H9 (cell line): ENCODE results near the gene WDFY1. TPM values are rescaled to one million over a fixed set of nuclear protein-coding genes. Genes with fewer than 3 reads are reported as not detected.

Experiments
- DNase-seq: peaks from one replicate; pipeline ENCODE4 v3.0.0-alpha.2; 2017
- H2AFZ ChIP-seq: one replicate; pipeline ENCODE4 v1.6.1; 2013; ENCODE audit warnings: mild to moderate bottlenecking, low read length, control low read depth, moderate library complexity
- H2AK5ac ChIP-seq: 2 replicates; pipeline ENCODE4 v1.6.1; 2013; ENCODE audit warnings: low read length, control low read depth, mixed read lengths; ENCODE audit not compliant: insufficient read length
- H2BK120ac ChIP-seq: one replicate; pipeline ENCODE4 v1.6.1; 2013; ENCODE audit warnings: low read depth, mild to moderate bottlenecking, low read length, control low read depth, inconsistent platforms; ENCODE audit not compliant: poor library complexity, severe bottlenecking
- H2BK12ac ChIP-seq: 2 replicates; pipeline ENCODE4 v1.6.1; 2013; ENCODE audit warnings: low read length, control low read depth, mixed read lengths, low read depth; ENCODE audit not compliant: insufficient read length
- H2BK15ac ChIP-seq: 2 replicates; pipeline ENCODE4 v1.6.1; 2013; ENCODE audit warnings: low read depth, low read length, control low read depth
- H2BK20ac ChIP-seq: one replicate; pipeline ENCODE4 v1.6.1; 2013; ENCODE audit warnings: low read depth, mild to moderate bottlenecking, low read length, control low read depth, inconsistent platforms; ENCODE audit not compliant: poor library complexity, severe bottlenecking
- H2BK5ac ChIP-seq: 2 replicates; pipeline ENCODE4 v1.6.1; 2013; ENCODE audit warnings: low read length, control low read depth, mixed read lengths; ENCODE audit not compliant: insufficient read length
- H3K14ac ChIP-seq: 2 replicates; pipeline ENCODE4 v1.6.1; 2013; ENCODE audit warnings: low read length, control low read depth; ENCODE audit not compliant: insufficient read depth
- H3K18ac ChIP-seq: 2 replicates; pipeline ENCODE4 v1.6.1; 2013; ENCODE audit warnings: low read depth, mild to moderate bottlenecking, mixed read lengths, low read length, control low read depth; ENCODE audit not compliant: insufficient read length
- H3K23ac ChIP-seq: 2 replicates; pipeline ENCODE4 v1.6.1; 2013; ENCODE audit warnings: low read length, control low read depth, mixed read lengths, low read depth; ENCODE audit not compliant: insufficient read length
- H3K23me2 ChIP-seq: 2 replicates; pipeline ENCODE4 v1.6.1; 2013; ENCODE audit warnings: low read depth, mild to moderate bottlenecking, mixed read lengths, low read length, control low read depth; ENCODE audit not compliant: insufficient read length, poor library complexity, severe bottlenecking
- H3K27ac ChIP-seq: 2 replicates; pipeline ENCODE4 v1.5.1; 2013; ENCODE audit warnings: low read length, control low read depth, mixed read lengths, low read depth; ENCODE audit not compliant: insufficient read length
- H3K27me3 ChIP-seq: 2 replicates; pipeline ENCODE4 v1.6.1; 2013; ENCODE audit warnings: low read length, control low read depth, inconsistent platforms; ENCODE audit not compliant: insufficient read depth
- H3K4ac ChIP-seq: 2 replicates; pipeline ENCODE4 v1.6.1; 2013; ENCODE audit warnings: low read depth, mild to moderate bottlenecking, control low read depth, inconsistent platforms, low read length, moderate library complexity
- H3K4me1 ChIP-seq: 2 replicates; pipeline ENCODE4 v1.6.1; 2013; ENCODE audit warnings: low read length, control low read depth, inconsistent platforms; ENCODE audit not compliant: insufficient read depth
- H3K4me2 ChIP-seq: 2 replicates; pipeline ENCODE4 v1.6.1; 2013; ENCODE audit warnings: low read length, control low read depth, mixed read lengths; ENCODE audit not compliant: insufficient read length, insufficient read depth
- H3K56ac ChIP-seq: 2 replicates; pipeline ENCODE4 v1.6.1; 2013; ENCODE audit warnings: low read depth, mild to moderate bottlenecking, mixed read lengths, low read length, control low read depth; ENCODE audit not compliant: insufficient read length
- H3K79me1 ChIP-seq: 2 replicates; pipeline ENCODE4 v1.6.1; 2013; ENCODE audit warnings: low read depth, mild to moderate bottlenecking, moderate library complexity, low read length, control low read depth, inconsistent platforms; ENCODE audit not compliant: insufficient read depth, poor library complexity, severe bottlenecking
- H3K79me2 ChIP-seq: 2 replicates; pipeline ENCODE4 v1.6.1; 2013; ENCODE audit warnings: low read length, control low read depth, inconsistent platforms; ENCODE audit not compliant: insufficient read depth
- H3K9ac ChIP-seq: 2 replicates; pipeline ENCODE4 v1.6.1; 2013; ENCODE audit warnings: low read length, control low read depth, mixed read lengths; ENCODE audit not compliant: insufficient read length; ENCODE audit errors: extremely low read depth
- H3K9me3 ChIP-seq: one replicate; pipeline ENCODE4 v1.6.1; 2013; ENCODE audit warnings: low read depth, low read length, inconsistent platforms; ENCODE audit not compliant: control insufficient read depth
- H3T11ph ChIP-seq: one replicate; pipeline ENCODE4 v1.6.1; 2013; ENCODE audit warnings: mild to moderate bottlenecking, low read length, control low read depth, inconsistent platforms
- H4K20me1 ChIP-seq: one replicate; pipeline ENCODE4 v1.6.1; 2013; ENCODE audit not compliant: control insufficient read depth, insufficient read length, insufficient read depth
- H4K5ac ChIP-seq: 2 replicates; pipeline ENCODE4 v1.6.1; 2013; ENCODE audit warnings: low read depth, mild to moderate bottlenecking, mixed read lengths, low read length, control low read depth; ENCODE audit not compliant: insufficient read length
- H4K8ac ChIP-seq: replicated peaks from 2 replicates; pipeline ENCODE4 v1.6.1; 2013; ENCODE audit warnings: low read length, control low read depth, mixed read lengths, low read depth; ENCODE audit not compliant: insufficient read length
- H4K91ac ChIP-seq: 2 replicates; pipeline ENCODE4 v1.6.1; 2013; ENCODE audit warnings: low read depth, mild to moderate bottlenecking, moderate library complexity, mixed read lengths, low read length, control low read depth; ENCODE audit not compliant: insufficient read length
- H3K27ac Mint-ChIP-seq, 3 experiments: 2 replicates in 2 of 3; 3 replicates in 1 of 3; pipeline ENCODE4 v1.8.0; 2020 to 2021; ENCODE audit warnings: mixed read lengths in 3 of 3, mild to moderate bottlenecking in 1 of 3, moderate library complexity in 1 of 3
- H3K27me3 Mint-ChIP-seq: 2 replicates; pipeline ENCODE4 v1.8.0; 2021; ENCODE audit warnings: low read depth, mild to moderate bottlenecking, moderate library complexity, mixed read lengths
- H3K36me3 Mint-ChIP-seq, 3 experiments: 2 replicates in 2 of 3; 3 replicates in 1 of 3; pipeline ENCODE4 v1.8.0; 2020 to 2021; ENCODE audit warnings: low read depth in 3 of 3, mixed read lengths in 3 of 3; ENCODE audit not compliant: insufficient read depth in 1 of 3
- H3K4me1 Mint-ChIP-seq, 2 experiments: 2 replicates each; pipeline ENCODE4 v1.8.0; 2020; ENCODE audit warnings: mixed read lengths in 2 of 2
- H3K4me3 Mint-ChIP-seq, 2 experiments: 2 replicates in 1 of 2; 3 replicates in 1 of 2; pipeline ENCODE4 v1.8.0; 2020 to 2021; ENCODE audit warnings: mild to moderate bottlenecking in 2 of 2, mixed read lengths in 2 of 2, moderate library complexity in 1 of 2
- H3K9me3 Mint-ChIP-seq, 2 experiments: 2 replicates in 1 of 2; 3 replicates in 1 of 2; pipeline ENCODE4 v1.8.0; 2020; ENCODE audit warnings: mild to moderate bottlenecking in 2 of 2, mixed read lengths in 2 of 2, moderate library complexity in 1 of 2
- CTCF ChIP-seq: fragments of 200-600 bp; sonication (generic); conservative IDR thresholded peaks from 3 replicates; pipeline ENCODE4 v1.8.0; 2021; ENCODE audit warnings: antibody characterized with exemption, mild to moderate bottlenecking
- WGBS: extraction: QIAGEN DNeasy Blood & Tissue Kit; methylation state at CpG from one replicate; pipeline ENCODE4 v1.1.7; 2013; ENCODE audit warnings: missing lambda C conversion rate, low lambda C conversion rate, mixed read lengths; ENCODE audit not compliant: insufficient read length; ENCODE audit errors: extremely low coverage; 5-methylcytosine and 5-hydroxymethylcytosine counted together
- total RNA-seq: library from RNA; stranded (reverse); gene quantifications from 2 replicates; pipeline ENCODE4 v1.2.1, GENCODE V29; 2021

Gene WDFY1
- total RNA-seq, 1 experiment from 2014 or later = 54.1 TPM

GRCh38 chr2:223901854-223902253 lies 43.3 kb downstream of the WDFY1 start:
- H4K5ac ChIP-seq = no peak overlapping the region
- H3K9me3 Mint-ChIP-seq = no peaks in the 10 kb centered on the region
- H2BK5ac ChIP-seq = no peak overlapping the region
- no peak overlapping the region for H2BK120ac ChIP-seq
- no peak overlapping the region for H3K9ac ChIP-seq
- H3K27me3 Mint-ChIP-seq = no peaks in the 10 kb centered on the region
- no peak overlapping the region for H3K4me3 Mint-ChIP-seq
- H3K56ac ChIP-seq = no peak overlapping the region
- H2BK12ac ChIP-seq = no peak overlapping the region
- no peaks in the 10 kb centered on the region for H3K79me1 ChIP-seq
- H3K9me3 ChIP-seq = no peaks in the 10 kb centered on the region
- DNase-seq = no peak
- no CpG with 5 or more reads among the region's 2 CpGs for WGBS
- no peak overlapping the region for H3K14ac ChIP-seq
- no peaks in the 10 kb centered on the region for H3K4me1 Mint-ChIP-seq
- H3K23ac ChIP-seq = no peak overlapping the region
- TF ChIP-seq CTCF = no peak
- H3K4me2 ChIP-seq = no peak overlapping the region
- H3K18ac ChIP-seq = no peak overlapping the region
- H3K27ac Mint-ChIP-seq = no peak overlapping the region
- no peak overlapping the region for H2BK15ac ChIP-seq
- H3K4me1 ChIP-seq = no peaks in the 10 kb centered on the region
- H3T11ph ChIP-seq = no peak overlapping the region
- no peak overlapping the region for H3K4ac ChIP-seq
- H3K36me3 Mint-ChIP-seq = peaks cover 16 to 54% (median 53%) of the 10 kb centered on the region in 3 experiments; a peak in 6 of 7 replicates
- H2BK20ac ChIP-seq = no peak overlapping the region
- H4K91ac ChIP-seq = no peak overlapping the region
- H2AK5ac ChIP-seq = no peak overlapping the region
- no peak overlapping the region for H3K27ac ChIP-seq
- H3K79me2 ChIP-seq = no peaks in the 10 kb centered on the region
- no peaks in the 10 kb centered on the region for H3K27me3 ChIP-seq
- no peak overlapping the region for H4K8ac ChIP-seq
- no peaks in the 10 kb centered on the region for H3K23me2 ChIP-seq
- H2AFZ ChIP-seq = no peak overlapping the region
- H4K20me1 ChIP-seq = no peaks in the 10 kb centered on the region
